ENCODE results near the gene NCR3LG1.

Gene NCR3LG1, protein sequence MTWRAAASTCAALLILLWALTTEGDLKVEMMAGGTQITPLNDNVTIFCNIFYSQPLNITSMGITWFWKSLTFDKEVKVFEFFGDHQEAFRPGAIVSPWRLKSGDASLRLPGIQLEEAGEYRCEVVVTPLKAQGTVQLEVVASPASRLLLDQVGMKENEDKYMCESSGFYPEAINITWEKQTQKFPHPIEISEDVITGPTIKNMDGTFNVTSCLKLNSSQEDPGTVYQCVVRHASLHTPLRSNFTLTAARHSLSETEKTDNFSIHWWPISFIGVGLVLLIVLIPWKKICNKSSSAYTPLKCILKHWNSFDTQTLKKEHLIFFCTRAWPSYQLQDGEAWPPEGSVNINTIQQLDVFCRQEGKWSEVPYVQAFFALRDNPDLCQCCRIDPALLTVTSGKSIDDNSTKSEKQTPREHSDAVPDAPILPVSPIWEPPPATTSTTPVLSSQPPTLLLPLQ

DNA sequence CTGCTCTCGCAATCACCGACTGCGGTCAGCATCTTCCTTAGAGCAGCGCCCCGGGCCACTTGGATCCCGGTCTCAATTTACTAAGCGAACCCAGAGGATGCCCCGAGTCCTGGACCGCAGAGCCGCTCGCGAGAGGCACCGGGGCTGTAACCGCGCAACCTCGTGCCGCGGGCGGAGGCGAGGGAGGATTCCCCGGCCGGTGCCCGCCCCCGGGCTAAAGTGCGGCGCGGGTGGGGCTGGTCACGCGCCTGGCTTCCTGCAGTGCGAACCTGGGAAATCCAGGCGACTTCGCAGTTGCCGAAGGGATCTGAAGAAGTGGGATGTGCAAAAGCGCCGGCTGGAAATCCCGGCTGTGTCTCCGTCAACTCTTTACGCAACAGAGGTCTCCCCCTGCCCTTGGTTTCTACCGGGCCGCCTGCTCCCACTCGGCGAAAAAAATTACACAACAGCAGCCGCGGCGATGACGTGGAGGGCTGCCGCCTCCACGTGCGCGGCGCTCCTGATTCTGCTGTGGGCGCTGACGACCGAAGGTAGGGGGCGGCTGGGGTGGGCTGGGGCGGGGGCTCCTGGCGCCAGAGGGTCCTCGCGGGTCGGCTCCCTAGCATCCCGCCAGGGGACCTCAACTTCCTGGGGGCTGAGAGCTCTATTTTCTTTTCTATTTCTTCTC is at the start of gene NCR3LG1:
Gene NCR3LG1 (plus strand): TSS at position 291 of the 667 bp plus-strand sequence. CDS start 170 bp downstream, at position 461.
- DNase-seq = peak; percentile 71

DNA sequence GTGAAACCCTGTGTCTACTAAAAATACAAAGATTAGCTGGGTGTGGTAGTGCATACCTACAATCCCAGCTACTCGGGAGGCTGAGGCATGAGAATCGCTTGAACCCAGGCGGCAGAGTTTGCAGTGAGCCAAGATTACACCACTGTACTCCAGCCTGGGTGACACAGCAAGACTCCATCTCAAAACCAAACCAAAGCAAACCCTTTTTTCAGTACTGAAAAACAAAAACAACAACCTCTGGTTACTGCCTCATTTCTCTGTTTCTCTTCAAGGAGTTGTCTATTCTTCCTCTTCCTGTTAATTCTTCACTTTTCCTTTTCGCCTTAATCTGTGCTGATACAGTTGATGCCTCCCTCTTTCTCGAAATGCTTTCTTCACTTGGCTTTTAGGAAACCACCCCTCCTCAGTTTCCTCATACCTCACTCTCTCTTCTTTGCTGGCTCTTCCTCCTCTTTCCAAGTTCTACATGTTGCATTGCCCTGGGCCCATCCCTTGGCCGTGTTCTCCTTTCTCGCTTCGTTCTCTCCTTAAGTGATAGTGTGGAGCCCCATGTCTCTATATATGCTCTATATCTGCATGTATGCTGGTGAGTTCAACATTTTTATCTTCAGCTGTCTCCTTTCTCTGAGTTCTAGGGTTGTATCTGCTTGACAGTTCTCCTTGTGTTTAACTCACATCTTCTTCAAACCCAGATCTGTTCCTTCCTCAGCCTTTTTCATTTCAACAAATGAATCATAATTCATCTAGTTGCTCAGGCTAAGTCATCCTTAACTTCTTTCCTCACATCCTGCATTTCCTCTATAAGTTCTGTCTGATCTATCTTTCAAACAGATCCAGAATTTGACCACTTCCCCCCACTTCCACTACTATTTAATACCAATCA is 38.0 kb upstream of the NCR3LG1 start:
- no peak for DNase-seq

DNA sequence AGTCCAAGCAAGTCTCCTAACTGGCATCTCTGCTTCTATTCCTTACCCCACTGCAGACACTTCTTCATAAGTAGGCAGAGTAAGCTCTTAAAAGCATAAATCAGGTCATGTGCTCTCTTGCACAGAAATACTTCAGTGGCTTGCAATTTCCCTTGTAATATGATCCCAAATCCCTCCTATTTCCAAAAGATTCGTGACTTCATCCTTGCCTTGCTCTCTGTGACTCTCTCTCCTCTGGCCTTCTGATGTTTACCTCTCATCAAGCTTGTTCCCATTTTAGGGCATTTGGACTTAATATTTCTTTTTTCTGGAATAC is 37.4 kb upstream of the NCR3LG1 start:
- DNase-seq = no peak

DNA sequence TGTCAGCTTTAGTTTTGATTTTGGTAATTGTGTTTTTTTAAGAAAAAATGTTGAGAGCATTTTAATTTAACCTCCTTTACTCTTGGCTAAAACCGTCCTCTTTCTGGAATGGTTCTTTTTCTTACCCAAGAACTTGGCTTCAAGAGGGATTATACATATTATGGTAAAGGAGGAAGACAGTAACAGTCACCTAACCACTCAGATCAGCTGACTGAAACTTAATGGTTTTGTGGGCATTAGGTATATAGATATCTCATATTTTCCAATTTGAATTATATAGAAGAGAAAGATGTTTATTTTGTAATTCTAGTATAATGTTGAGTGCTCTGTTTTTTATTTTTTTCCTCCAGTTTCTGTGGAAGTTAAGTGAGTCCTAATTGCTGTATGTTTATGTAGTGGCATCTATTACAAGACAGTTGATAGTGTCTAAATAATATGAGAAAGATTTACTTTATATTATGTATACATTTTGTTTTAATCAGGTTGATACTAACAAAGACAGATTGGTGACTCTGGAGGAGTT is 36.6 kb upstream of the NCR3LG1 start:
- DNase-seq = no peak

DNA sequence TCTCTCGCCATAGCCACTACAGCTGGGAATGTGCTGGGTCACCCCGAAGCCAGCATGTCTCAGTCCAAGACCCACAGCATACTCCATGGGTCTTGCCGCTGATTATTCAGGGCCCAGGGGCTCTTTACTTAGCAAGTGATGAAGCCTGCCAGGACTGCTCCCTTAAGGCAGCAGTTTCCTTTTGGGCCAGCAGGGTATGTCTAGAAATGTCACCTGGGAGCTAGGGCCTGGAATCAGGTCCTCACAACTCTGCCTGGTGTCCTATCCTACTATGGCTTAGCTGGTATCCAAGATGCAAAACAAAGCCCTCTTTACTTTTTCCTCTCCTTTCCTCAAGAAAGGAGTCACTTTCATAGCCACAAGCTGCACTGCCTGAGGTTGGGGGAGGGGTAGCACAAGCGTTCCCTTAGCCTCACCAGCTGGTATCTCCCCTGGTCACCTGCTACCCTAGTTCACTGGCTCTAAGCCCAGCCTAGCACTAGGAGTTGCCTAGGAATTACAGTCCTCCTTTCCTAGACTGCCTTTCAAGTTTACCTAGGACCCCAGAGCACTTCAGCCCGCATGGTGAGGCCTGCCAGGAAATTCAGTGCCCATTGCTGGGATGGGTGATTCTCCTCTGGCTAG is 22.6 kb upstream of the NCR3LG1 start:
- no peak for DNase-seq

DNA sequence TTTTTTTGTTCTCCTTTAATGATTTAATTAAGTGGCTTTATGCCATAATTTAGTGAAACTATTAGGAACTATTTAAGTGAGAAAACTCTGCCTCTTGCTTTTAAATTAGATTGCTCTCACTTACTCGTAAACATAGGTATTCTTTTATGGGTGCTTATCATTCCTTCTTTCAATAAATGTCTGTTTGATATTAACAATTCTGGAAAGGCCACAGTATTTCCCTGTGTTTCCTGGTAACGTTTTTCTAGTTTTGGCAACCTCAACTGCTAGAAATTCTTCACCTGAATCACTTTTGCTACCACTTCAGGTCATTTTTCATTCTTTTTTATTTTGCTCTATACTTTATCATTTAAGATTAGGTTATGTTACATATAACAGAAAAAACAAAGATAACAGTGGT is 19.9 kb upstream of the NCR3LG1 start:
- no peak for DNase-seq

DNA sequence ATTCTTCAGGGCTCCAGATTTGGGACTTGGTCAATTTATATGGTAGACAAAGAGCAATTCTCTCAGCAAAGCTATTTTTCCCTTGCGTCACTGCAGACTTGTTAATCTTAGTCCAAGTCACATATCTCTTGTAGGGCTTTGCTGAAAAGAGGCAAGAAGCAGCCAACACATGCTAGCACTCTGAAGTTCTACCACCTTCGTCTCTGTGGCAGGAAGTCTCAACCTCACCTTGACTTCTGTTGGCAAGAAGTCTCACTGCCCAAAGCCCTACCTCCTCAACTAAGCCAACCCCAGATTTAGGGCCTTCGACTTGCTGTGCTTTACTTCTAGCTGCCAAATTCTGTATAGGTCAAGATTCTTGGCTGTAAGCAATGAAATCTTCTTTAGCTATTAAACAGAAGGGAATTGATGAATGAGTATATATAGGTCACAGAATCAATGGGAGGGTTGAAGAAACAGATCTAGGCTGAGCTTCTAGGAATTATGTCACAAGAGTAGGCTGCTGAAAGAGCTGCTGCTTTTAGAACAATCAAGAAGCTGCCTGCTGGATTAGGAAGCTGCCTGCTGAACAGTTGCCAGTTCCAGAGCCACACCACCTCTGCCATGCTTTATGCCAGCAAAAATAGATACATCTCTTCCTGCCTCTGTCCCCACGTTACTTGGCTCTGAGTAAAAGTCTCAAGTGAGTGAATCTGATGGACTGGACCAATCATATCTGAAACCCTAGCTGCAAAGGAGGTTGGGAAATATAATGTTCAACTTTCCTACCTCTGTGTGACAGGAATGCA is 17.6 kb upstream of the NCR3LG1 start:
- no peak for DNase-seq

DNA sequence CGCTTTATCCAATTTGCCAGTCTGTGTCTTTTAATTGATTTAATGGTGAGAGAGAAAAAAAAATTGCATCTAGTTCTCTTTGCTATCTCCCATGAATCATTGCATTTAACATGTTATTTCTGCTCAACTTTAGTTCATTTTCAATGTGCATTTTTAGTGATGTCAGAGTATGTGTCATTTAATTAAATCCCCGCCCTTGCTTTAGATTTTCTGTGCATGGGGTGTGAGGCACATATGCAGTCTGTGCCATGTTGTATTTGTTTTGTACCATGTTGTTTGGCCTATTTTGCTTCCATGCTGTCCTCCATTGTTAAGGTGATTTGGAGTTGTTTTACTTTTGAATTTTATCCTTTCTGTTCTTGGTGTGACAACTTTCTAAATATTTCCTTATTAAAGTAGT is 8.3 kb upstream of the NCR3LG1 start:
- DNase-seq = no peak

DNA sequence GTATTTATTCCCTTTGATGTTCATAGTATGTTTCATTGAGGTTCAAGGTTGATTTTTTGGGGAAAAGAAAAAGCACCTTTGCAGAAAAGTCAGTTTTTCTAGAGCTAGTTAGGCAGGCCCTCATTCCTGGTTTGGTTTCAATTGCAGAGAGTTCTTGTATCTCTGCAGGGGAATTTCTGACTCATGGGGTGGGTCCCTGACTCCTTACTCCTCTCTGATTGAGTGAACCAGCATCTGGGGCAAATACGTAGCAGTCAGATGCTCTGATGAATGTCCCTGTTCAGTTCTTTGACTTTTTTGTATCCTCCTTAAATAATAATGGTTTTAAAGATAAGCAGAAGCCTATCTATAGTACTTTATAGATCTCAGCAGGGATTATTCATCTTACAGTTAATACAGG is 7.7 kb upstream of the NCR3LG1 start:
- peak; percentile 60 for DNase-seq

DNA sequence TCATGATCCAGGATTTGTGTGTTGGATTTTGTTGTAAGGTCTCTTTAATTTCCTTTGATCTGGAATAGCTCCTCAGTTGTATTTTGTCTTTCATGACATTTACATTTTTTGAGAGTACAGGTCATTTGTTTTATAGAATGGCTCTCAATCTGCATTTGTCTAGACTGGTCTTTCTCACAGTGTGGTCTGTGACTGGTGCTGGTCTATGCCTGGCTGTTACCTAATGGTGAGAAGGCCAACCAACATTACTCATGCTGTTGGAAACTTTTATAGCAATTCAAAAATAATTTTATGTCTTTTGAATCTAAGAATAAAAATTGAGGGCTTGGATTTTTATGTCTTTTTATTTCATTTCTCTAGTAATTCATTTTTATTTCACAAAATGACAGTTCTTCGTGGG is 3.9 kb upstream of the NCR3LG1 start:
- no peak for DNase-seq

DNA sequence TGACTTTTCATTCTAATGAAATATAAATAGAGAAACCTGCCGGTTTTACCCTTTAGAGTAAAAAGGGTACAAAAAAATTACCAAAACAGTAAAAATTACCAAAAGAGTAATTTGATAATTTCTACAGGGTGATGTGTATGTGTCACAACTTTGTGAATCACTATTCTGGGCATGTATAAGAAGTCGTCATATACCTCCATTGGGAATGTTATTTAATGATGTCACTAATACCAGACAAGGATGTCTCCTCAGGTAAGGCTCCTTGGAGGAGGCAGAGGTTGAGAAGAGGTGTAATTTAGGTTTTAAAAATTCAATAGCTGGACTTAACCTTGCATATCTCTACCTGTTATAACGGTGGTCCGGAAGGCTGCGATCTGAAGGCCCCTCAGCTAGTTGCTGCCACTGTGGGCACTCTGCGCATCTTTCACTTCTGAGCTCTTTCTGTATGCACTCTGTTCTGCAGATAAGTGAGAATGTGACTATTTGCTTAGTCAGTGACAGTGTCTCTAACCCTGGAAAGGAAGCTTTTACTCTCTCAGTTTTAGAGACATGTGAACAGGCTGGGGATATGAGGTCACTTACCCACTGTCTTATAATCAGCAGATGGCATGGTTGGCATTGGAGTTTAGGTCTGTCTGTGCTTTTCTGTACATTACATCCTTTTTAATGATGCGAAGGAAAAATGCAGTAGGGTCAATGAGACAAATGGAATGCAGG is 987 bp upstream of the NCR3LG1 start:
- no peak for DNase-seq

DNA sequence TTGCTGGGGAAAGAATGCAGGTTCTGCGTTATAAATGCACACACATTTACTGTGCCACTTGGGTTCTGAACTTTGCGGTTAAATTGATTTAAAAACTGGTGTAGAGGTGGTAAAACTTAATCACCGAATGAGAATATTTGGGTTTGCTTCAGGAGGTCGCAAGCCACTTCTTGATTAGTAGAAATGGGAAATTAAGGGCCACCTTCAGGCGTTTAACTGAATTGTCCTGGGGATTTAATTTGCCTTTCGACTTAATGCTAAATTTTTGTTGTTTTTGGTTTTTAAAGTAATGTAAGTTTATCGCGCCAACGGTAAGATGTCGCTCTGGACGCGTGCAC is 459 bp upstream of the NCR3LG1 start:
- no peak for DNase-seq

DNA sequence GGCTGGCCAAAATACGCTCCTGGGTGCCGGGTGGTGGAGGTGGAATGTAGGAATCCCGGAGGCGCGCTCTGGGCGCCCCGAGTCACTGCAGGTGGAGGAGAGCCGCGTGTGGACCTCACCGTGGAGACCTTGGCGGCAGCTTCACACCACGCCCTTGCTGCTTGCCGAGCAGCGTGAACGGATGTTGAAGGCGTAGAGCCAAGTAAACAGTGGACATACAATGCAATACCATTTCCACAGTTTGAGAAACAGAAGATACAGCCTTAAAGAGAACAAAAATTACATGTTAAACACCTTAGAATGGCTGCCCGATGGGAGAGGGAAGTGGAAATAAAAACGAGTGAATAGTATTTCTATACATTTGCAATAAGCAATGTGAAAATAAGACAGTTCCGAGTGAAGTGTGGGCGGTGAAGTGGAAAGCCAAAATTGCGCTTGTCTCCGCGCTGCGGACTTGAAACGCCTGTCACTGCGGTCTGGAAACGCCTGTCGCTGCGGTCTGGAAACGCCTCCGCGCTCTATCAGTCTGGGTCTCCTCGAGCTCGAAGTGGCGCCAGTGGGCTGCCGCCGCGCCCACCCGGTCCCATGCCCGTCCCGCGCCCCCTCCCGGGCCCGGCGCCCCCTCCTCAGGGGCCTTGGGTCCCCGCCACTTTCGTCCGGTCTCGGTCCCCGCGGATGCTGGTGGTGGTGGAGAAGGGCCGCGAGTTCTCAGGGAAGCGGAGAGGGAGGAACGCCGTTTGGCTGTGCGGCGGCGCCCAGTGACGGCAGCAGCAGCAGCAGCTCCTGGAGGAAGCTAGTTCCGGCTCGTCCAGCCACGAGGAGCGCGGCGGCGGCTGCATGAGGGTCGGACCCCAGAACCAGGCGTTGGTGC is 1.6 kb downstream of the NCR3LG1 start:
- peak; percentile 81 for DNase-seq

DNA sequence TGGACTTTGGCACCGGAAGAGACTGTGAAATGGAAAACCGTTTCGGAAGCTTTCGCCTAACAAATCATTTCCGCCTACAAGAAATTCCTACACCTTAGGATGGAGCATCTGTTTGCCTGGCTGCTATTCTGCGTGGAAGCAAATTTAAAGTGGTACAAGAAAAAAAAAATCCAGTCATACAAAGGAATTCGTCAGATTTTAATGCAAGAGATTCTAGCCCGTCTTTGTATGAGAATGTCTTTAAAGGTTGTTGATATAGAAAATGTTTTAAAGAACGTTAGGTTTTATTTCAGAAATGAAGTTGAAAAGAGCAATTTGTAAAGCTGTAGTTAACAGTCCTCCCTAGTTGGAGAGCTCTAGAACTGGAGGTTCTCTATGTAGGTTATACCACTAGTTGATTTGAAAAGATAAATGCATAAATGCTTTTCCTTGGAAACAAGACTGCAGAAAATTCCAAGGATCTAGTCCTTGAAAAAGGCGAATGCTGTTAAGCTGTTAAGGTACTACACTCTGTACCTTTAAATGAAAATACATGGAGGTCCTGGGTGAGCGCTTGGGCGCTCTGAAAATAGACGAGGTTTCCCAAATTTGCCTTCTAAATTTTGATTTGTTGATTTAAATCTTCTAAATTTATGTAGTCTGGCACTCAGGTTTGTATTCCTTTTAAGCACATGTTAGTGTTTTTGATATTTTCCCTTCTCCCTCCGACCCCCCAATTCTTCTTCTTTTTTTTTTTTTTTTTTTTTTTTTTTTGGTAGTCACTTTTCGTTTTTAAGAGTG is 2.4 kb downstream of the NCR3LG1 start:
- DNase-seq = no peak

DNA sequence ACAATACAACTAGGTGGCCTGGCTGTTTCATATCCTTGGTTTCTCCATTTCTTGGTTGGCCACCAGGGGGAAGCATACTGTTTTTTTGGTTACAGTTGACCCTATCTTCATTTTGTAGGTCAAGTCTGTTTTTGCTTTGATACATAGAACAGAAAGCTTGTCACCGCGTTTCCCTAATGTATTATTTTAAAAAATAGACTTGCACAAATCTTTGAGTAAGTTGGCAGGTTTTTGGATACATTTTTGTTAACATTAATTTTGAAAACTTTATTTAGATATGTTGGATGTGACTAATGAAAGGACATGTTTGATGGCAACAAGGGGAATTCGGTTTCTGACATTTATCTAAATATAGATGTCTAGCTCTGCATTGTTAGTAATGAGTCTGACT is 3.0 kb downstream of the NCR3LG1 start:
- DNase-seq = peak; percentile 77

DNA sequence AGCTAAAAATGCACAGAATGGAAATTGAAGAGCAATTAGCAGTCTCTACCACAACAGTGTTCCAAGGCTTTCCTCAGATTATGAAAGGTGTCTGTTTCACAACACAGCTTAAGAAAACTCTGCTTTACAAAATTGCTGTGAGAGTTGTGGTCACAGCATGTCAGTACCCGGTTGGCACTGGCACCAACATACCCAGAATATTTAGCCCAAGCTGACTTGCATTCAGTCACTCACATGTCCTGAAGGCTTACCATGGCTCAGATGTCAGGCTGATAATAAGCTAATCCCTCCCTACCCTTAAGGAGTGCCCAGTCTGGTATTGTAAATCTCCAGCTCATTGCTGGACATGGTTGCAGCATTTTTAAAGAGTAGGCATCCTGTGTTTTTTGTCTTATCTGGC is 14.9 kb downstream of the NCR3LG1 start:
- DNase-seq = no peak

DNA sequence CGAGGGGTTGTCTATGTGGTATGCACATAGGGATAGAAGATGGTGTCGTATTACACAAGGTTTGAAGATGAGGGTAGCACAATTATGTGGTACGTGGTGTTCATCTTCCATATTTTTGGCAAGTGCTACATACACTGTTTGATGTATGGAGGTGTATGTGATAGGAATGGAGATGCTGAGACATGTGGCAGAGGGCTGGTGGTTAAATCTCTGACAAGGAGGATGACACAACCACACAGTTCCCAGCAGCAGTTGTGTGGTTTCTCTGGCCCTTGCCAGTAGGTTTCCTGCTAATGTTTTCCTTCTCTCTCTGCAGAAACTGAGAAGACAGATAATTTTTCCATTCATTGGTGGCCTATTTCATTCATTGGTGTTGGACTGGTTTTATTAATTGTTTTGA is 17.0 kb downstream of the NCR3LG1 start:
- no peak for DNase-seq

DNA sequence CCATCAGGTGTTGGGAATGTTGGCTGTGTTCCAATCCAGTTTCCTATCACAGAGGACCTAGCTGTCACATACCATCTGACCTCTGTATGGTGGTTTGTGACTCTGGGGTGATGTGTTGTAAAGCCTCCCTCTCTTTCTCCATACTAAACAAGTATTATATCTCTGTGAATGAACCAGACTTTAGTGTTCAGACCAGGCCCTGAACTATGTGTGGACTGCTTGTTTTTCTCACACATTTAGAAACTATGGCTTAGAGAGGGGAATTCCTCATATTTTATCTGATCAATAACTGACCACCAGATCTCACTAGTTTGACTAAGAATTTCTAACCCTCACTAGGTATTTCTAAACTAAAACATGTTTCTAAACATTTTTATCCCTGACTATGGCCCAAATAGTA is 17.5 kb downstream of the NCR3LG1 start:
- no peak for DNase-seq

DNA sequence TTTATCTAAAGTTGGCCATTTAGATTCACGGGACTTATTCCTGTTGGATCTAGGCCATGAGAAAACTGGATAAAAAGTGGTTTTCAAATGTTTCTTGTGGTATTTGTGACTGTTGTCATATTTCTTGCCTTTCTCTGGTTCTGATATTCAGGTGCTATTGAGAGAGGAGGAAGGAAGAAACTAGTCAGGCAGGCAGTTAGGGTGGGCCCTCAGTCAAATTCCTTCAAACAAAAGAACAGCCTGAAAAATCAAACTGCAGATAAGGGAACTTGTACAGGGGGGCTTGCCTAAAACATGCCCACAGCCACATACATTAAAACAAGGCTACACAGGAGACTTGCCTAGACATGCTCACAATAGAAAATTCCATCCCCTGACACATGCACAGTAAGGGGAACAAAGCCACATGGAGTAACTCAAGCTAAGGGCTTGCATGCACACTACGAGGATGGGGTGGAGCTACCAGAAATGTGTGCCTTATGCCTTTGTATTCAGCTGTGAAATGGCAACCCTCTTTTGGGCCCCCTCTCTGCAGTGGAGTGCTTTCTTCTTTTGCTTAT is 18.2 kb downstream of the NCR3LG1 start:
- no peak for DNase-seq
